ENCODE data around the gene NBEAL1.
"Not testable (repeated sequence)": the region's sequence is repeated elsewhere in the genome, so short reads cannot be mapped to it uniquely, and the experiment has no call there.

The NBEAL1 gene

DNA sequence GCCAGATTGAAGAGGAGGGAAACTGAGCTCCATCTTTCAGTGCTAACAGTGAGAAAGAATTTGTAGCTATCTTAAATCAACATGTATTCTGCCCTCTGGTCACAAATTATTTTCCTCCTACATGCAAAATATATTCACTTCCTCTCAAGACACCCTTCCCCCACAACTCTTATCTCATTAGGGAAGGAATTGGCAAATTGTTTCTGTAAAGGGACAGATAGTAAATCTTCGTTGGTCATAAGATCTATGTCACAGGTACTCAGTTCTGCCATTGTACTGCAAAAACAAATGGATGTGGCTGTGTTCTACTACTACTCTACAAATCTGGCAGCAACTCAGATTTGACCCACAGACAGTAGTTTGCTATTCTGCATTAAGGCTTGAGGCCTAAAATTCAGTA lies 171.2 kb downstream of the NBEAL1 start:
- Histone ChIP-seq H3K9me3 (ENCODE audit: severe bottlenecking) (no peaks in the 10 kb centered on the region), H3K27me3 (ENCODE audit: insufficient read depth, poor library complexity, severe bottlenecking) (no peaks in the 10 kb centered on the region), H3K27ac (ENCODE audit: poor library complexity, severe bottlenecking) (no peak overlapping the region), H3K36me3 (ENCODE audit: low read depth) (peaks cover 53% of the 10 kb centered on the region), H3K4me1 (ENCODE audit: insufficient read depth, poor library complexity, severe bottlenecking) (no peaks in the 10 kb centered on the region), H3K4me3 (ENCODE audit: severe bottlenecking) (no peak overlapping the region)
- ATAC-seq (ENCODE audit: low read depth) = no peak
- TF ChIP-seq, protein P1, sequence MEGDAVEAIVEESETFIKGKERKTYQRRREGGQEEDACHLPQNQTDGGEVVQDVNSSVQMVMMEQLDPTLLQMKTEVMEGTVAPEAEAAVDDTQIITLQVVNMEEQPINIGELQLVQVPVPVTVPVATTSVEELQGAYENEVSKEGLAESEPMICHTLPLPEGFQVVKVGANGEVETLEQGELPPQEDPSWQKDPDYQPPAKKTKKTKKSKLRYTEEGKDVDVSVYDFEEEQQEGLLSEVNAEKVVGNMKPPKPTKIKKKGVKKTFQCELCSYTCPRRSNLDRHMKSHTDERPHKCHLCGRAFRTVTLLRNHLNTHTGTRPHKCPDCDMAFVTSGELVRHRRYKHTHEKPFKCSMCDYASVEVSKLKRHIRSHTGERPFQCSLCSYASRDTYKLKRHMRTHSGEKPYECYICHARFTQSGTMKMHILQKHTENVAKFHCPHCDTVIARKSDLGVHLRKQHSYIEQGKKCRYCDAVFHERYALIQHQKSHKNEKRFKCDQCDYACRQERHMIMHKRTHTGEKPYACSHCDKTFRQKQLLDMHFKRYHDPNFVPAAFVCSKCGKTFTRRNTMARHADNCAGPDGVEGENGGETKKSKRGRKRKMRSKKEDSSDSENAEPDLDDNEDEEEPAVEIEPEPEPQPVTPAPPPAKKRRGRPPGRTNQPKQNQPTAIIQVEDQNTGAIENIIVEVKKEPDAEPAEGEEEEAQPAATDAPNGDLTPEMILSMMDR (IDR thresholded peaks at IDR 0.05; ENCODE audit: poor library complexity, severe bottlenecking) = no peak
- no peak for DNase-seq (ENCODE audit: low spot score)

DNA sequence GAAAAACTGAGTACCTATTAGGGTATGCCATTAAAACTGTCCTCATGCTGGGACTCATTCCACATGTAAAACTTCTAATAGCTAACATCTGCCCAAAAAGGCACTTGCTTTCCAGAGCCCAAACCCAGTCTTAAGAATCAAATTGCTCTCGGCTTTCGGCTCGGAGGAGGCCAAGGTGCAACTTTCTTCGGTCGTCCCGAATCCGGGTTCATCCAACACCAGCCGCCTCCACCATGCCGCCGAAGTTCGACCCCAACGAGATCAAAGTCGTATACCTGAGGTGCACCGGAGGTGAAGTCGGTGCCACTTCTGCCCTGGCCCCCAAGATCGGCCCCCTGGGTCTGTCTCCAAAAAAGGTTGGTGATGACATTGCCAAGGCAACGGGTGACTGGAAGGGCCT lies 175.9 kb downstream of the NBEAL1 start:
- not testable (repeated sequence) for H3K27me3 ChIP-seq (ENCODE audit: insufficient read depth, poor library complexity, severe bottlenecking); H3K4me3 ChIP-seq (ENCODE audit: severe bottlenecking); H3K27ac ChIP-seq (ENCODE audit: poor library complexity, severe bottlenecking); H3K4me1 ChIP-seq (ENCODE audit: insufficient read depth, poor library complexity, severe bottlenecking); ATAC-seq (ENCODE audit: low read depth); DNase-seq (ENCODE audit: low spot score); H3K9me3 ChIP-seq (ENCODE audit: severe bottlenecking)
- H3K36me3 ChIP-seq (ENCODE audit: low read depth) = peaks cover 66% of the 10 kb centered on the region

DNA sequence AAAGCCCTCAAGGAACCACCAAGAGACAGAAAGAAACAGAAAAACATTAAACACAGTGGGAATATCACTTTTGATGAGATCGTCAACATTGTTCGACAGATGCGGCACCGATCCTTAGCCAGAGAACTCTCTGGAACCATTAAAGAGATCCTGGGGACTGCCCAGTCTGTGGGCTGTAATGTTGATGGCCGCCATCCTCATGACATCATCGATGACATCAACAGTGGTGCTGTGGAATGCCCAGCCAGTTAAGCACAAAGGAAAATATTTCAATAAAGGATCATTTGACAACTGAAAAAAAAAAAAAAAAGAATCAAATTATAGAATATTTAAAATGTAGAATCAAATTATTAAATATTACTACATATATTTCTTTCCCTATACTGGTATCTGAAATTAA lies 176.4 kb downstream of the NBEAL1 start:
- H3K36me3 ChIP-seq (ENCODE audit: low read depth) = peaks cover 62% of the 10 kb centered on the region
- H3K4me1 ChIP-seq (ENCODE audit: insufficient read depth, poor library complexity, severe bottlenecking); H3K4me3 ChIP-seq (ENCODE audit: severe bottlenecking); H3K9me3 ChIP-seq (ENCODE audit: severe bottlenecking); ATAC-seq (ENCODE audit: low read depth); DNase-seq (ENCODE audit: low spot score); H3K27me3 ChIP-seq (ENCODE audit: insufficient read depth, poor library complexity, severe bottlenecking); H3K27ac ChIP-seq (ENCODE audit: poor library complexity, severe bottlenecking): not testable (repeated sequence)

DNA sequence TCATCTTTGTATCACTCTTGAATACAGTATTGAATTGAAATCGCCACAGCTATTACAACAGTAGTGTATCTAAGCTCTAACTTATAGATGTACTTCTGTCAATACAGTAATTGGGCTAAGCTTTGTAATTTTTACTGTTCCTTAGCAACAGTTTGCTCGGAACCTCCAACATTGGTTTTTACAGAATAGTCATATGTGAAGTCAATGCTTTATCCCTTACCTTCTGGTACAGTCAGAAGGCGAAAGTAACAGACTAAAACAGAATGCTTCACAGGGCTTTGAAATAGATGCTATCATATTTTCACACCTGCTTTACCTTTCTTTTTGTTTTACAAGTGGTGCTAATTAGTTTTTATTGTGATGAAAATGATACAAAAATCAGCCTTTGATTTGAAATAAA lies 177.3 kb downstream of the NBEAL1 start:
- no peaks in the 10 kb centered on the region for H3K4me1 ChIP-seq (ENCODE audit: insufficient read depth, poor library complexity, severe bottlenecking)
- H3K27ac ChIP-seq (ENCODE audit: poor library complexity, severe bottlenecking) = no peak overlapping the region
- no peak for ATAC-seq (ENCODE audit: low read depth)
- H3K36me3 ChIP-seq (ENCODE audit: low read depth) = peaks cover 59% of the 10 kb centered on the region
- no peaks in the 10 kb centered on the region for H3K9me3 ChIP-seq (ENCODE audit: severe bottlenecking)
- TF ChIP-seq, protein P1 (IDR thresholded peaks at IDR 0.05; ENCODE audit: poor library complexity, severe bottlenecking) = no peak
- DNase-seq (ENCODE audit: low spot score) = no peak
- no peaks in the 10 kb centered on the region for H3K27me3 ChIP-seq (ENCODE audit: insufficient read depth, poor library complexity, severe bottlenecking)
- no peak overlapping the region for H3K4me3 ChIP-seq (ENCODE audit: severe bottlenecking)

DNA sequence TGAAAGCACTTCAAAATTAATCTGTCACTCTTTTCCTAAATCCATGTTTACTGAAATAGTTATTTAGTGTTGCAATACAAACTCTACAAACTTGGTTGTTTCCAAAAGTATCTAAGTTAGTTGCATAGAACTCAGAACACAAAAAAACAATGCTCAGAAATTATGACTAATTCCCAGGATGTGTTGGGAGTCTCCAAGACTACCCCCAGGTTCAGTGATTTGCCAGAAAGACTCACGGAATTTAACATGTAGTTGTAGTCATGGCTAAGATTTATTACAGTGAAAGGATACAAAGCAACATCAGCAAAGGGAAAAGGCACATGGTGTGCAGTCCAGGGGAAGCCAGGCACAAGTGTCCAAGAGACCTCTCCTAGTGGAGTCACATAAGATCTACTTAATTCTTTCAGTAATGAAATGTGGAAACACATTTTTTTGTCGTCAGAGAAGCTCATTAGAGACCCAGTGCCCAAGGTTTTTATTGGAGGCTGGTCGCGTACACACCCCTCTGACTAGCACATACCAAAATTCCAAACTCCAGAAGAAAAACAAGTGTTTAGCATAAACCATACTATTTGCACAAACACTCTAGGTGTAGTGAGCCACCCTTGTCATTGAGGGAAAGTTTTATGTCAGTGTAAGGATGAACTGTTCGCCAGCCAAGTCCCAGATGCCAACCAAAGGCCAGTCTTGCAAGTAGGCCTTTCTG lies 180.8 kb downstream of the NBEAL1 start:
- Histone ChIP-seq H3K4me1 (ENCODE audit: insufficient read depth, poor library complexity, severe bottlenecking) (no peaks in the 10 kb centered on the region), H3K27ac (ENCODE audit: poor library complexity, severe bottlenecking) (no peak overlapping the region), H3K27me3 (ENCODE audit: insufficient read depth, poor library complexity, severe bottlenecking) (no peaks in the 10 kb centered on the region), H3K9me3 (ENCODE audit: severe bottlenecking) (no peaks in the 10 kb centered on the region), H3K36me3 (ENCODE audit: low read depth) (peaks cover 60% of the 10 kb centered on the region), H3K4me3 (ENCODE audit: severe bottlenecking) (no peak overlapping the region)
- ATAC-seq (ENCODE audit: low read depth) (no peak), DNase-seq (ENCODE audit: low spot score) (no peak)
- TF ChIP-seq, protein P1 (IDR thresholded peaks at IDR 0.05; ENCODE audit: poor library complexity, severe bottlenecking) = no peak

DNA sequence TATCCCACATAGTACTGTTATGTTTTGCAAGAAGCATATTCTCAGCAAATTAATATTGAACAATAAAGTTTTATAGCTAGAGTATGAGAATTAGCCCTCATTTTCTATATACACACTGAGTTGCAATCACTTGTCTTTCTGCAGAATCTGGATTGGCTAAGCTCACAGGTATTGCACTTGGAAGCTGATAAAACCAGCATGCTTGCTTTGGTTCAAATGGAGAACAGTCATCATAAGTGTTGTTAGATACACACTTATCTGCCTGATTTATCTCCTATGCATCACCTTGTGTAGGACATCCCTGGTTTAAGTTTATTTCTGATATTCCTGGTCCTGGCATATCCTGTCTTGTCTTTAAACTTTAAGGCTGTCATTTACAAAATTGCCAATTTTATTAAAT lies 186.2 kb downstream of the NBEAL1 start:
- peaks cover 61% of the 10 kb centered on the region for H3K36me3 ChIP-seq (ENCODE audit: low read depth)
- ATAC-seq (ENCODE audit: low read depth) (no peak), DNase-seq (ENCODE audit: low spot score) (no peak)
- H3K27ac ChIP-seq (ENCODE audit: poor library complexity, severe bottlenecking) = no peak overlapping the region
- no peaks in the 10 kb centered on the region for H3K4me1 ChIP-seq (ENCODE audit: insufficient read depth, poor library complexity, severe bottlenecking)
- no peaks in the 10 kb centered on the region for H3K9me3 ChIP-seq (ENCODE audit: severe bottlenecking)
- no peak overlapping the region for H3K4me3 ChIP-seq (ENCODE audit: severe bottlenecking)
- TF ChIP-seq, protein P1 (IDR thresholded peaks at IDR 0.05; ENCODE audit: poor library complexity, severe bottlenecking) = no peak
- no peaks in the 10 kb centered on the region for H3K27me3 ChIP-seq (ENCODE audit: insufficient read depth, poor library complexity, severe bottlenecking)

All from RWPE2 (cell line).